Embryonic facial prominence (tissue), 1 donor: ENCODE measurements around the gene USP6NL.

Source experiments
- DNase-seq: peaks from one replicate; pipeline ENCODE4 v3.0.0-alpha.2; 2016; ENCODE audit errors: extremely low spot score

USP6NL gene

DNA sequence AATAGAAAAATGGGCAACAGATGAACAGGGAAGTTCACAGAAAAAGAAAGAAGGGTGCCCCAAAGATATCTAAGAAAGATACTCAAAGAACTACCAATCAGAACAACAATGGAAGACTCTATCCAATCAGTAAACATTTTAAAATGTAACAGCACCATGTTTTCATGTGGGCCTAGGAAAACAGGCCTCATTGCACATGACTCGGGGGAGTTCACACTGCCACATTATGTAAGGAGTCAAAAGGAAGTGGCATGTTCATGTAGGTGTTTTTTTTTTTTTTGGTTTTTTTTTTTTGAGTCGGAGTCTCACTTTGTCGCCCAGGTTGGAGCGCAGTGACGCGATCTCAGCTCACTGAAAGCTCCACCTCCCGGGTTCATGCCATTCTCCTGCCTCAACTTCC is 132.2 kb downstream of the USP6NL start:
- no peak for DNase-seq

DNA sequence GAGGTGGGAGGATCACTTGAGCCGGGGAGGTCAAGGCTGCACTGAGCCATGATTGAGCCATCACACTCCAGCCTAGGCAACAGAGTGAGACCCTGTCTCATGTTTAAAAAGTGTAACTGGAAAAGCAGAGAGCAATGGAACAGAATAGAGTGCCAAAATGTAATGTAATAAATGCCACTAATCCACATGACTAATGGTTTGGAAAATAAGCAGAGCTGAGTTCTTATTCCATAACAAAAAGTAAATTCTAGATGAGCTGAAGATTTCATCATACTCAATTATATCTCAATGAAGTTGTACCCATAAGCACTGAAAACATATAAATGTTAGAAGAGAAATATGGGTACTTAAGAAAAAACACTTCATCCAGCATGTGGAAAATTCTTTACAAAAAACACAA is 132.6 kb downstream of the USP6NL start:
- DNase-seq, result no peak

DNA sequence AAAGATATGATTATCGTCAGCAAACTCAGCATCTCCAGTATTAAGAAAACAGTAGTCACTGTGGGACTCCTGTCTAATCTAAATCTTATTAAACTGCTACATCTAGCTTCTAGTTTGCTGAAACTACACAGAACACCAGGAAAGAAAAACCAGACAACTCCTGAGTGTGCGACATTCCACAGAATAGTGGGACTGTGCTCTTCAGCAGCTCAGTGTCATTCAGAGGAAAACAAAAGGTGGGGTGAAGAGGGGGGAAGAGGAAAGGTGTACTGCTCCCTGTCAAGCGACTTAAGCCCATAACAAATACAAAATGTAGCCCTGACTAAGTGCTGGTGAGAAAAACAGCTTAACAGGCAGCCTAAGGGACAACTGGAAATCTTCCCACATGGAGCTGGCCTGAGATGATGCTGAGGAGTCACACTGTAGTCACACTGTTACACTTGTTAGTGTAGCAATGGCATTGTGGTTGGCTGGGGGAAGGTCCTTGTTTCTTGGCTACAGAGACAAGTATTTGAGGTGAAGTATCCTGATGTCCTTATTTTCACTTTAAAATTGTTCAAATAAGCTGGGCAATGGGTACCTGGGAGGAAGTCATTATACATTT is 135.5 kb downstream of the USP6NL start:
- DNase-seq, result no peak

DNA sequence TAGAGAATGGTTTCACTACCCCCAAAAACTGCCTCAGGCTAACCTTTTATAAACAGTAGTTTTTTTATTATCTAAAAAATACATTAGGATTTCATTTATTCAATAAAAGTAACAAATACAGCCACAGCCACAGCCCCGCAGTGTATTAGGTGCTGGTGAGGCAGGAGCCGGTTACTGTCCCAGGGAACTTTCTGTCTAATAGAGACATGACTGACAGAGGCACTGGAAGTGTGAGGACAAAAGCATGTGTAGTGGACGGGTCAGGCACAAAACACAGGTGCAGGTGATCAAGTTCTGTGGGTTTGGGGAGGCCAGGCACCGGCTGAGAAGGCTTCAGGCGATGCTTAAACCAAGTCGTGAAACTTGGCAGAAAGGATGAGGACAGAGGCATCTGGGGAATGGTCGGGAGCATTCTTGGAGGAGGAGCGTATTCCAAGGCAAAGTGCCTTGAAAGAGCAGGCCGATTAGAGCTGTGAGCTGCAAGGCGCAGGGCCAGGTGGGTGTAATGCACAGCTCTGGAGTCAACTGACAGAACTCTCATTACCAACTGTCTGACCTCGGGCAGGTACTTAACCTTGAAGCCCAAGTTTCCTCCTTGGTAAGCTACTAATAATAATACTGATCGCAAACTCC is 138.2 kb downstream of the USP6NL start:
- no peak for DNase-seq

DNA sequence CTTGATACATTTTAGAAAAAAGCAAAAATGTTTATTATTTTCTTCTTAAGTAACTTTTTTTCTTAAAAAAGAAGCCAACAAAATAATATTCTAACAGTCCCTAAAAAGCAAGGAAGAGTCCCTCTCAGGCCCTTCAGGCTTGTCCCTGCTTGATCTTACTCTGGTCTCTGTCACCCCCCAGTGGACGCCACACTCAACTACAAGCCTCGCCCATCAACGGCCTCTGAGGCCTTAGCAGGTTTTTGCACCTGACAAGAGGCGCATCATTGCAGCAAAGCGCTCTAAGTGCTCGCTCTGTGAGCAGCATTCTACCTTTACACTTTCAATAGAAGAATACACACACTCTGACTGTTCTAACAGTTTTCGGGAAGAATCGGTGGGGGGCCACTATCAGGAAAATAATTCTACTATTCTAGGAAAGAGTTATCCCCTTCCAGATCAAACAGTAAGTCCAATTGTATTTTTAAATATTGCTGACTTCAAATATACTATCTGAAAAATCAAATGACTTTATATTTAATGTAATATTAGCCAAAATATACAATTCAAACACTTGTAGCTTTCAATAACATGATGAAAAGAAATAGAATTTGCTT is 139.2 kb downstream of the USP6NL start:
- peak; percentile 33 for DNase-seq

DNA sequence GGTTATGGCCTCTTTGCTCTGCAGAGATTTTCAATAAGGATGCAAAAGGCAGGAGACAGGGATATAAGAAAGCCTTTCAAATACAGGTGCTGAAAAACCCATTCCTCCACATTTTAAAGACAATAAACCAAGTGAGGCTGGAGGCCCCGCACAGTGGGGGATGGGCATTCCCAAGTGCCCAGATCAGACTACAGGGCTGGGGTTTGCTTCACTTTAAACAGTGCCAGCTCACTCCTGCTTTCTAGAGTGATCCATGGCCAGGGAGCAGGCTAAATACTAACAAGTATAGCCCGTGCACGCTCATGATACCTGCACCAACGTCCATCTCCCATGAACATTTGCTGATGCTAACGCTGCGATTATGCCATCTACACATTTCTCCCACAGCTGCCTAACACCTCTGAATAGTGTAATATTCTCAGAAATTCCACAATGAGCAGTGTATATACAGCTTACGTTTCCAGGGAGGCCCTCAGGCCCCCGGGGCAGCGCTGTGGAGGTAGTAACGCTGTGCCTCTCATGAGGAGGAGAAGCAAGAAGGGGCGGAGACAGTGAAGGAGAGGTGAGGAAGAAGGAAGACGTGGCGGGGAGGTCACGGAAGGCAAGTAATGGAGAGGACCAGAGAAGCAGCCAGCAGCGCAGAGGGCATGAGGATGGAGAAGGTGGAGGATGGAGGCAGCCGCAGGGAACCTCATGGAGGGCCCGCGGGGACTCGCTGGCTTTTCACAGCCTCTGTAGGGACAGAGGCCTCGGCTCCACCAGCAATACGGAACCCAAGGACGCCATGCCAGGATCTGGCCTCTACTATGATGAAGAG is 141.7 kb downstream of the USP6NL start:
- no peak for DNase-seq

DNA sequence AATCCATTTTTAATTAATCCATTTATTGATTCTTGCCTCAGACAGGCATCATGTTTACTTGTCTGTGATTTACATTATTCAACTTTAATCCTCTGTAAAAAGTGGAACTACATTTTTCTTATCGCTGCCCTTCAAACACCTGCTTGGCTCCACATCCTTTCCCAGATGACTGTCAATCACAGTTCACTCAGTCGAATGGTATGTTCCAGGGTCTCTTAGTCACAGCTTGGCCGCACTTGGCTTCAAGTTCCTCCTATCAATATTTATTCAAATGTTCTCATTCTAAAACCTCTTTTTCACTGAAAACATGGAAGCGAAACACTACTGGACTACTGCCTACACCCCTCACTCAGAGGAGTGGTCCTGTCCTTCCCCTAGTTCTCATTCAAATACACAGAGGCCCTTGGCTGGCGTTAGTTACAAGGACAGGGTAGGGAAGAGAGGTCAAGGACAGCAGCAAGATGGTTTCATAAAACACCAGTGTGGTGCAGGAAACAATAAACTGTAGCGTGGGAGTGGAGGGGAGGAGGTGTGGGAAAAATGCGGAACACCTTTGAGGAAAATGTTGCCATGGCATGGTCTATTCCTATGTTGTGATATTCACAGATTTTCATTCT is 143.2 kb downstream of the USP6NL start:
- DNase-seq, result no peak

DNA sequence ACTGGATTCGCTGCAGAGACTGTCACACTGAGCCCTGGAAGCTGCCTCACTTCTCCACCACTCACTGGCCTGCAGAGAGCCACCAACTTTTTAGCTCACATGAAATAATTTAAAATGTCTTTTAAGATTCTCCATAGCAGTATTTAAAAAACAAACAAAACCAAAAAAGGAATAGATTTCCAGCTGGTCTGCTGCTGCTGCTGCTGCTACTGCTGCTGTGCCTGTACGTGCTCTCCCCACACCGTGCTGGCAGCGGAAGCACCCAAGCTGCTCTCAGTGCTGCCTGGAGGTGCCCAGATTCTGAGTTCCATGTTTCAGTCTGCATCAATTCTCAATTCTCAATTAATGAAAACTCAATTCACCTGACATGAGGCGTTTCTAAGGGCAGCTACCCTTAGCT is 146.0 kb downstream of the USP6NL start:
- no peak for DNase-seq

DNA sequence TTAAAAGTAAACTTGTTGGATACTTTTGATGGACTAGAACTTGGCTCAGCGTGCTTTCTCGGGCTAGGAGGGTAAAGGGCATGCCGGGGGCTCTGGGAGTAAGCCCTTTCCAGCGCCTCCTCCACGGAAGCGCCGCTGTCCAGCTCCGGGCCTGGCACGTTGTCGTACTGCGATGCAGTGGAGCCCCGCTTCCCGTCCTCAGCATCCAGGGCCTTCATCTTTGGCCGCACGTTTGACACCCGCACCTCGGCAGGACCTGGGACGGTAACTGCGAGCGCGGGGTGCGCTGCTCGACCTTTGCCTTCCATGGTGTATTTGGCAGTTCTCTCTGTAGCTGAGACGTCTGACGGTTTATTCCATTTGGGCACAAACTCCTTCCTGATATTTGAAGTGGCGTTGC is 148.3 kb downstream of the USP6NL start:
- no peak for DNase-seq

DNA sequence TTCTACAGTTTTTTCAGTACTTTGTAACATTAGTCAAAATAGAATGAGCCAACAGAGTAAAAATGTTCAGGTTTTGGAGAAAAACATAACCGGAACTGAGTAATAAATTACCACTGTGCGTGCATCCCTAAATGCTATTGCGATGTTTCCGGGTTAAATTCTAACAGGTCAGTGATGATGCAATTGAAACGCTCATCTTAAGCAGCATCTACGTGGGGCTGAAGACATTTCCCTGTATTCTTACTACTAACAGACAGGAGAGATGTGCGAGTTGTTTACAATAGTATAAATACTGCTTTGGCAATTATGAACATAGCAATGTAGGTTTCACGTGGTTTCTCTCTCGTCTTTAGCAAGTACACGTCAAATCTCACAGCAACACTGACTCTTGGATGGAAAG is 149.4 kb downstream of the USP6NL start:
- DNase-seq, result no peak

DNA sequence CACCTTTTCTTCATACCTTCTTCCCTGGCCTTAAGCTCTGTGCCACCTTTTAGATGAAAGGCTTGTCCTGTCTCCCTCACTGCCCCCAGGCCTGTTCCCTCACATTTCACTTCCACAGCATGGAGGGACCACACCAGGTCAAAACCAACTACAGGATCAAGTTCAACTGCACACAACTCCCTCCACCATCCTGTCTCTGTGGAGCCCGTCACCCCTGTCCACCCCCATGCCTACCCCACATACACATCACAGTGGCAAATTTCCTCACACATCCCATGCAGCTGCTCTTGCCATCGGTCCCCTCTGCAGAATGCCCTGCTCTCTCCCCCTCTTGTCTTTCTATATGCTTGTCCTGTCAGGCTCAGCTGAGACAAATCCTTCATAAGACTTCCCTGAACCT is 154.1 kb downstream of the USP6NL start:
- no peak for DNase-seq

DNA sequence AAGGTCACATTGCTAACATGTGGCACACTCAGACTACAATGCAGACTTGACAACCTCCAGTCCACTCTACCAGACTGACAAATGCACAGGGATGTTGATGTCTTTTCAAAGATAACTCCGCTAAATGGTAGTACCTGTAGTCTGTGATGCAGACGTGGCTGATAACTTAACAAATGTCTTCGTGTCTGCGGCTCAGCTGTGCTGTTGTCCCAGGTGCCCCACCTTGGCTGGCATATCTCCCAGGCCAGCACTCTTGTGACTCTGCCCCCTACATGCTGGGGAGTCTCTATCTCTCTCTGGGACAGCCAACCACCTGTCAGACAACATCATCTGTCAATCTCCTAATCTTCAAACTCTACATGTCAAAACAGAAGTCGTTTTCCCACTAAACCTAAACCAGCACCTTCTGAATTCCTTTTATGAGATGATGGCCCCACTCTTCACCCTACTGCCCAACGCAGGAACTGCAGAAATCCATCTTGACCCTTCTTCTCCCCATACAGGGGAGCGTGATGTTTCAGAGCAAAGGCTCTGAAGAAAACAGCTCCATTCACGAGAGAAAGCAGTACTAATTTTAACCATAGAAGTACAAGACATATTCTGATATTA is 156.4 kb downstream of the USP6NL start:
- DNase-seq, result no peak

DNA sequence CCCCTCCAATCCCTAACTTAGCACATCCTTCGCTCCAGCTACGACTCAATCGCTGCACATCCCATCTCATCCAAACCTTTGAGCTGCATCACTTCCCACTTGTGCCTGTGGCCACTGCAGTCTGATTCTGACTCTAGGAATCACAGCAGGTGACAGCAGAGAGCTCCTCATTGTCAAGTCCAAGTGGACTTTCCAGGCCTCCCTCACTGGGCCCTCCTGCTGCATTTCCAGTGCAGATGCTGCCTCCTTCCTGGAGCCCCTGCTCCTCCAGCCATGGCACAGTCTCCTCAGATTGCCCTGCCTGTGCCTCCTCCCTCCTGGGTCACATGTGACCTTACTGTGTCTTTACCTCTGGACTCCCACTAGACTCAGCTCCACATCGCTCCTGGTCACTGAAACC is 157.3 kb downstream of the USP6NL start:
- DNase-seq, result no peak

DNA sequence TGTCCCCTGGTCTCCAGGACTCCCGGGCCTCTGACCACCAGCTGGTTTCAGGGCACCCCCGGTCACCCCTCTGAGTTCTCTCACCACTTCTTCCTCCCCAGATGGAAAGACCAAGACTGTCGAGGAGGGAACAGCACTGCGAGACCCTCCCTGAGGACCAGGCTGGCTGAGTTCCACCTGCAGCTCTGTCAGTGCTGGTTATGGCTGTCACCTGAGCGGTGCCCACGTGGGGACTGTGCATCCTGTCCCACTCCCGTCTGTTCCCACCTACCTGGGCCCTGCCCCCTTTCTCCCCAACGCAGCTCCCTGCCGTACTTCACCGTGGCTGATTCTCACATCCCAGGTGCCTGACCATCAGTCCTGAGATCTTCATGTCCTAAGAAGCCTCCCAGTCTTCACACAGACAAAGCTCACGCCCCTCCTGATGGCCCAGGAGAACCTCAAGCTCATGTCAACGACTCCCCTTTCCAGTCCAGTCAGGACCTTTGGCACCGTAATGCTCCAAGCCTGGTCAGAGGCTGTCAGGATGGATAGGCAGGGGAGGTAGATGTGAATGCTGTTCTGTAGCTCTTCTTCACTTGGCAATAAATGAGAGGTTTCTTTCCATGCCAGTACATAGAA is 159.7 kb downstream of the USP6NL start:
- DNase-seq, result no peak

DNA sequence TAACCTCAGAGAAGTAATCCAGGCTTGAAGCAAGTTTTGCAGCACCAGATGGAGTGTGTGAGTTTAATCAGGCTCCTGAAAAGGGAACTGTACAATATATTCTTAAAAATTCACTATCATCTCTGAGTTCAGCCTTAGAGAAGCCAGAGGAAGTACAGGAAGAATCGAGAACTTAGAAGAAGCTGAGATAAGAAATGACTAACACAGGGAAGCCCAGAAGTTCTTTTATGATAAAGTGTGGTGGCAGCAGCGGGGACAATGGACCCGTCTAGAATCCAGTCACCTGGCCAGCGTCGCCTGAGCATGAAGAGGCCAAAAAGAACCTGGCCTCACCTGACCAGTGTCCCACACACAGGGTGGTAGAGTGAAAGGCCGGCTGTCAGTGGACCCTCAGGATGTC is 161.0 kb downstream of the USP6NL start:
- DNase-seq, result no peak

DNA sequence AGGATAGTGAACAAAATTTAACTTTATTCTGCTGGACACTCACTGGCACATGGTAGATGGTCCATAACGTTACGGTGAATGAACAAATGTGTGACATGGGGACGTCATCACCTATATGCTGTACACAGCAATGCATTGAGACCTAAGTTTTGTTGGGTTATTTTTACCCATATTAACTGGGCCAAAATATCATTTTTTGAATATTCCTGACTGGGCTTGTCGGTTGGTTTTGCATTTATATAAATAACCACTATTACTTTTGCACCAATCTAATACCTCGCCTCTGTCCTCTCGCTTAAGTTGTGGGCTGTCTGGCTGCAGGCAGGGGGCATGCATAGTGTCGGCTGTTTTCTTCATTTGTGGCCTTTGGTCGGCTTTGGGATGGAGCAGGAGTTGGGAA is 161.7 kb downstream of the USP6NL start:
- DNase-seq, result no peak

DNA sequence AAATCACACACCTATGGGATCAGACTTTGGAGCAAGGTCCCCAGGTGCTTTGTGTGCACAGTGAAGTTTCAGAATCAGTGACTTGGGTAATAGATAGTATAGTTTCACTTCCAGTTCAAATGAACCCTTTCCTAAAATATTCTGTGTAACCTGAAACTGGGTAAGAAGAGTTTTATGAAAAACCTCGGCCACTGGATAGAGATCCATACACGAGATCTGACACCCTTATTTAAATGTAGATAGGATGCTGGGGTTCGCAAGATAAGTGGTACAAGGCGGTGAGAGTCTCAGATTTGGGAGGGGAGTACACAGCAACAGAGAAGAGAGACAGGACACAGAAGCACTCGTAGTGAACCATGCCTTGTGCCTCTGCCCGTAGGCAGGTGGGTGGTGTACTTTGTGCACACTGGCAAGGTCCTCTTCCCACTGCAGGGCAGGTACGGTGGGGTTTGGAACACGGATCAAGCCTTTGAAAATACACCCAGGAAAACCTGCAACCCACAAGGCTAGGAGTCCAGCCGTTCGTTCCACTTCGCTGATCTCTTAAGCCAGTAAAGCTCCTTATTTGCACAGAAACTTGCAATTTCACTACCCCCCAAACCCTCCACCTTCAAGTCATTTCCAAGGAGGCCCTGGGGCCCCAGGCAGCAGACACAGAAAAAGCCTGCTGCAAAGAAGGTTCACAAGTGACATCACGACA is 162.8 kb downstream of the USP6NL start:
- DNase-seq, result no peak

DNA sequence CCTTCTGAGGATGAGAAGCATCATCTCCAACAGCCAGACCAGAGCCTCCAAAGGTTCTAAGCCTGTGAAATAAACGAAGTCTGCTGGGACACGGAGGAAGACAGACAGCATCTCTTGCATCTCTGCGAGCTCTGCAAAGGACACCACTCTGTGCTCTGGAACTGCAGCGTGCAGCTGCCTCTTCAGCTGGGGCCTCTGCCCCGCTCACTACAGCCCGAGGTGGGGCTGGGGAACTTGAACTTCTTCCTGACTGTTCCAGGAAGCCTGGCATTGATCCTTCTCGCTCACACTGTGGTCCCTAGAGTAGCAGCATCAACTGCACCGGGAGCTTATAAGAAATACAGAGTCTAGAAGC is 163.3 kb downstream of the USP6NL start:
- no peak for DNase-seq

DNA sequence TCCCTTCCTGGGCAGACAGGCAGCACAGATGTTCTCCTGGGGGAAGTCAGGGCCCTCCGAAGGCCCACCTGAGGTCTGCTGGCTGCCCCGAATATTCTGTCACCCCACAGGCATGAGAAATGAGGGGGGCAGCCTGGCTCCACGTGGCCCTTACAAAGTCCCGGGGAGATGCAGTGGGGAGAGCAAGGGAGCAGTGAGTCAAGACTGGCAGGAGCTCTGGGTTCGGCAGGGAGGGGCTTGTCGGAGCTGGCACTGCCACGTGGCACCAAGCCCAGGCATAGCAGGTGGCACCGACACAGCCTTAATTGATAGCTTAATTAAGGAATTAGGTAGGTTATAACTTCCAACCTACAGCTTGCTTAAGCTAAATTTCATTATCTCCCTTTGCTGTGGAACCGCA is 163.9 kb downstream of the USP6NL start:
- DNase-seq, result no peak

DNA sequence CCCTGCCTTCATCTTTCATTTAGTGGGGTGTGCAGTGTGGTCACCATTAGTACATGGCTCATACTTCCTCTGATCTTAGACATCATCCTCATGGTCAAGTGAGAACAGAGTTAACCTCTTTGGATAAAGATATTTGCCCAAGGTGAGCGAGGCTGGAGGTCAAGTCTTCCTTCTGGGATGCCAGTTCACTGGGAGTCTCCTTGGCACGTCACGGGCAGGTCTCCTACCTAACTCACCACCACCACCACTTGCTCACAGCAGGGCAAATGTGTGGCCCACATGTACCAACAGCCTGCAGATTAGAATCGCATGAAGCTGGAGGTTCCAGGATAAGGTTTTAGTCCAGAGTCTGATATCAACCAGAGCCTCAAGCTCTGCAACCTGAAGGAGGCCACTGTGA is 164.6 kb downstream of the USP6NL start:
- no peak for DNase-seq

DNA sequence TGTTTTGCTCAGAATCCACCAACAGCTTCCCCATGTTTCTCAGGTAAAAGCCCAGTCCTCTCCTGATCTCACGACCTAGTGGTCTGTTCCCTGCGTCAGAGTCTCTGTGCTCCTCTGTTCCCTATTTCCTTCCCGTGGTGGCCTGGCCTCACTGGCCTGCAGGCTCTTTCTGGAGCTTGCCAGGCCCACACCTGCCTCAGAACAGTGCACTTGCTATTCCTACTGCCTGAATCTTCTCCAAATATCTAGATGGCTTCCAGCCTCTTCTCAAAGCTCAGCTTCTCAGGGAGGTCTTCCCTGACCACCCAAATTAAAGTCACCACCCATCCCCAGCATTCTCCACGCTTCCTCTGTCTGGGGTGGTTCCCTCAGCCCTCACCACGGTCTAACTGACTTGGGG is 165.3 kb downstream of the USP6NL start:
- DNase-seq, result no peak
